Kidney epithelial cell (primary cell): ENCODE measurements around the gene TMPRSS5. TPM values are rescaled to one million over a fixed set of nuclear protein-coding genes. Genes with fewer than 3 reads are reported as not detected.

Experiments
- DNase-seq: peaks from one replicate; pipeline ENCODE4 v3.0.0-alpha.2; 2010; ENCODE audit warnings: low read depth
- H3K27me3 ChIP-seq: 2 replicates; pipeline ENCODE4 v1.6.0; 2011; ENCODE audit warnings: low read length; ENCODE audit not compliant: control insufficient read depth, insufficient read depth
- H3K36me3 ChIP-seq: 2 replicates; pipeline ENCODE4 v1.5.1; 2011; ENCODE audit warnings: low read length; ENCODE audit not compliant: control insufficient read depth, insufficient read depth
- H3K4me3 ChIP-seq: 2 replicates; pipeline ENCODE4 v1.5.1; 2011; ENCODE audit warnings: low read depth, mild to moderate bottlenecking, control low read depth, low read length
- total RNA-seq: library from RNA; depleted of rRNA; stranded (reverse); fragments of >200 nt; gene quantifications from 2 replicates; pipeline ENCODE4 v1.2.3, GENCODE V29; 2015
- TF ChIP-seq, protein P1 (sequence below): IDR thresholded peaks from 2 replicates; pipeline ENCODE4 v1.5.1; 2011; ENCODE audit warnings: mild to moderate bottlenecking, moderate library complexity, low read length, control low read depth, inconsistent platforms; ENCODE audit not compliant: insufficient read depth, poor library complexity, severe bottlenecking

TMPRSS5 gene
- total RNA-seq = 0.07 TPM in 1 of 2 replicates, not detected in the other

DNA sequence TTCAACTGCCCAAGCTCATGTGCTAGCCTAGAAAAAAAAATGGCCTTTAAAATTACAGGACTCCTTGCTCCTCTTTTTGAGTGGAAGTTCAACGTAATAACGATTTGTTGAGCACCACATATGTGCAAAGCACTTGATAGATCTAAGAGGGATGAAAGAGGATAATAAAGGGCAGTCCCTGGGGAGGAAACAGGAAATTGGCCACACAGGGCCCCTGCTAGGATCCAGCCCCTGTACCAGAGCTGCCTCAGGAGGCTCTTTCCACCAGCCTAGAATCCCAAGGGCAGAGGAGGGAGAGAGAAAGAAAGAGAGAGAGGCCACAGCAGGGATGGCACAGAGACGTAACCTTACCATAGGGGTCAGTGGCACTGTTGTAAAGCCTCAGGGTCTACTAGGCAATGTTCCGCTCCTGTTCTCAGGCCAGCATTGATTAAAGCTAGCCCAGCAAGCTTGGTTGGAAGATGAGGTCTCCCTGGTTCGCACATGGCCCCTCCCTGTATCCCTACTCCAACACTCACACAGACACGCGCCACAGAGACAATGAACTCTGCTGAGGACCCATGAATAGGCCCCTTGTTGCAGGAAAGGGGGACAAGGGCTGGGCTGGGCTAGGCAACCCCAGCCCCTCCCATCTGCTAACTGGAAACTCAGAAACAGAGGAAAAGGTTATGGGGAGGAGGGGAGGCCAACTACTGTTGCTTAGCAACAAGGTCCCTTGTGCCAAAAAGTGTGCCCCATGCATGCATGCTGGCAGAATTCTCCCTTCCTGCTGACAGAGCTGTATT lies at the start of gene TMPRSS5:
TMPRSS5 (minus strand) TSS at position 438 of the 785 bp plus-strand sequence; CDS start at position 354, 84 bp downstream.
- no peak for DNase-seq
- H3K4me3 ChIP-seq = no peak within 1 kb of the TSS
- no peaks in the 10 kb centered on the region for H3K36me3 ChIP-seq
- no peaks in the 10 kb centered on the region for H3K27me3 ChIP-seq
- TF ChIP-seq, protein P1, sequence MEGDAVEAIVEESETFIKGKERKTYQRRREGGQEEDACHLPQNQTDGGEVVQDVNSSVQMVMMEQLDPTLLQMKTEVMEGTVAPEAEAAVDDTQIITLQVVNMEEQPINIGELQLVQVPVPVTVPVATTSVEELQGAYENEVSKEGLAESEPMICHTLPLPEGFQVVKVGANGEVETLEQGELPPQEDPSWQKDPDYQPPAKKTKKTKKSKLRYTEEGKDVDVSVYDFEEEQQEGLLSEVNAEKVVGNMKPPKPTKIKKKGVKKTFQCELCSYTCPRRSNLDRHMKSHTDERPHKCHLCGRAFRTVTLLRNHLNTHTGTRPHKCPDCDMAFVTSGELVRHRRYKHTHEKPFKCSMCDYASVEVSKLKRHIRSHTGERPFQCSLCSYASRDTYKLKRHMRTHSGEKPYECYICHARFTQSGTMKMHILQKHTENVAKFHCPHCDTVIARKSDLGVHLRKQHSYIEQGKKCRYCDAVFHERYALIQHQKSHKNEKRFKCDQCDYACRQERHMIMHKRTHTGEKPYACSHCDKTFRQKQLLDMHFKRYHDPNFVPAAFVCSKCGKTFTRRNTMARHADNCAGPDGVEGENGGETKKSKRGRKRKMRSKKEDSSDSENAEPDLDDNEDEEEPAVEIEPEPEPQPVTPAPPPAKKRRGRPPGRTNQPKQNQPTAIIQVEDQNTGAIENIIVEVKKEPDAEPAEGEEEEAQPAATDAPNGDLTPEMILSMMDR = no peak

DNA sequence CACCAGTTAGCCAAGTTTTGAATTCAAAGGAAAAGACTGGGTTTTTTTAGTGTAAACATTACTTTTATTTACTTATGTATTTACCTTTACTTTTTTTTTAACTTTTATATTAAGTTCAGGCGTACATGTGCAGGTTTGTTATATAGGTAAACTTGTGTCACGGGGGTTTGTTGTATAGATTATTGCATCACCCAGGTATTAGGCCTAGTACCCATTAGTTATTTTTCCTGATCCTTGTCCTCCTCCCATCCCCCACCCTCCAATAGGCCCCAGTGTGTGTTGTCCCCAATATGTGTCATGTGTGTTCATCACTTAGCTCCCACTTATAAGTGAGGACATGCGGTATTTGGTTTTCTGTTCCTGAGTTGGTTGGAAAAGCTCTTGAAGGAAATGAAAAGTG lies 46.8 kb upstream of the TMPRSS5 start:
- no peak for DNase-seq
- peaks cover 2% of the 10 kb centered on the region for H3K36me3 ChIP-seq
- TF ChIP-seq, protein P1 = no peak
- H3K27me3 ChIP-seq = no peaks in the 10 kb centered on the region
- no peak overlapping the region for H3K4me3 ChIP-seq

DNA sequence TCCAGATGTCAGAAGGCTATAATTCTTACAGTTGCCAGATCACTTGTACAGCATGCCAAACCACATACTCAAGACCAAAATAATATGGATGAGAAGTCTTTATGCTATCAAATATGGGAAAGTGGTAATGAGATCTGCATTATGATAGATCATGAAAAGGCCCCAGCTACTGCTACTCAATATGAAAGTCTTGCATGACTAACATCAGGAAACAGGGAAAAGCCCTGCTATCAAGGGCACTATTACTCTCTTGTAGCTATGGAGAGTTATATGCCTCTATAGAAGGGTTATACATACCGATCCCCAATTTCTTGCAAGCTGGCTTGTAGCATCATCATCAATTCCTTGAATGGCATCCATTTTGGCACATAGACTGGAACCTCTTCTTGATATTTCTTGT lies 30.2 kb upstream of the TMPRSS5 start:
- Histone ChIP-seq H3K4me3 (no peak overlapping the region), H3K27me3 (no peaks in the 10 kb centered on the region), H3K36me3 (peaks cover 1% of the 10 kb centered on the region)
- TF ChIP-seq, protein P1 = no peak
- DNase-seq = no peak

DNA sequence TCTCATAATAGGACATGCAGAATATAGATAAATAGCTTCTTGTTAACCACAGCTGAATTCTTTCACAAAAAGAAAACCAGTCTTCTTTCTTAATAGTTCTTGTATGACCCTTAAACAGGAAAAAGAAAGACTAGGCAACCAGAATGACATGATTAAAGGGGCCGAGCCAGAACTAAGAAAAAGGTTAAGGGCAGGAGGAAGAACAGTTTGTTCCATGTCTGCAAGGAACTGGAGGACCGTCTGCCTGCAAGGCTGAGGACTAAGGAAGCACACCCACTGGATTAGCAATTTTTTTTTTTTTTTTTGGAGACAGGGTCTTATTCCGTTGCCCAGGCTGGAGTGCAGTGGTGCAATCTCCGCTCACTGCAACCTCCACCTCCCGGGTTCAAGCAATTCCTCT lies 26.0 kb upstream of the TMPRSS5 start:
- Histone ChIP-seq H3K4me3 (no peak overlapping the region), H3K36me3 (peaks cover 1% of the 10 kb centered on the region), H3K27me3 (no peaks in the 10 kb centered on the region)
- TF ChIP-seq, protein P1 = no peak
- no peak for DNase-seq

DNA sequence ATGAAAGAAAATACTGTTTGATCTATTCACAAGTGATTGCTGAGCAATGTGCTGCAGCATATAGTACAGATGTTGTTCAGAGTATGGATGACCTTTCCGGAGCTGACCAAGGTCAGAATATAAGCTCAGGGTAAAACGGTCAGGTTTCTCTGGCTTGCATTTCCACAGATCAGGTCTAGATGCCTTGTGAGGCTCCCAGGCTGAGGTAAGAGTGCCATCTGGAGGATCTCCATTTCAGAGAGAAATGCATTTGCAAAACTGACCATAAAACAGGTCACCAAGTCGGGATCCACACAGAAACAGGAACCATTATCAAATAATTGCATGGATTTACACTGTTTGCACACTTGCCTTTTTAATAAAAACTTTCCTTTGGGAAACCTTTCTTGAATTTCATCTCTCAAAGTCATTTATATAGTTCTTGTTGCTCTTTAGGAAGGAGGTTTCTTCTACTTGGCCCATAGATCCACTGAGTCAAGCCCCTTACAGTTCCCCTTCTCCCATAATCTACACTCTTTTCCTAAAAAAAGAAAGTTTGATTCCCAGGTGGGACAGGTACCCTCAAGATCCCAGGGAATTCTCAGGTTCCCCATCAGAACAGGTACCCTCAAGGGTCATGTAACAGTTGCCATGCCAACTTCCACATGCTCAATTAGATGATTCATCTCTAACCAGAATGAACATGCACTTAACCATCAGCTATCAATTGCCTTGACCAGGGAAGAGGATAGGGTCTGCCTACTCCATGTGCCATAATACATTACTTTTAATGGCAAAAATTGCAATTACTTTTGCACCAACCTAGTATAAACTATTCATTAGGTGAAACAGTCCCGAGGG lies 25.0 kb upstream of the TMPRSS5 start:
- H3K4me3 ChIP-seq = no peak overlapping the region
- H3K36me3 ChIP-seq = peaks cover under 1% of the 10 kb centered on the region
- peak; percentile 19 for DNase-seq
- TF ChIP-seq, protein P1 = peak; percentile 65
- H3K27me3 ChIP-seq = no peaks in the 10 kb centered on the region
